Activated naive CD4-positive, alpha-beta T cell treated with anti-CD3 and anti-CD28 coated beads, Interleukin-2, amount 50 U/mL, for 72 hours (primary cell): ENCODE data around the gene MYO3B. TPM values are rescaled to one million over a fixed set of nuclear protein-coding genes. Genes with fewer than 3 reads are reported as not detected.
"Not testable (repeated sequence)": the region's sequence is repeated elsewhere in the genome, so short reads cannot be mapped to it uniquely, and the experiment has no call there.

Experiments used
- ATAC-seq, 2 donors: fragments of 150-1000 bp; cut with Tn5 transposase; 2 replicates each; pipeline ENCODE4 v1.10.0; 2021; ENCODE audit warnings: mild to moderate bottlenecking in 2 of 2, moderate library complexity in 2 of 2
- DNase-seq, 2 donors: peaks; one replicate each; pipeline ENCODE4 v3.0.0; 2021 to 2022; ENCODE audit warnings: low spot score in 2 of 2
- H3K27ac Mint-ChIP-seq, 2 donors: one replicate each; pipeline ENCODE4 v1.8.0; 2022; ENCODE audit warnings: mild to moderate bottlenecking in 2 of 2, mixed read lengths in 2 of 2
- H3K36me3 Mint-ChIP-seq, 2 donors: one replicate each; pipeline ENCODE4 v1.8.0; 2022; ENCODE audit warnings: mixed read lengths in 2 of 2
- H3K9me3 Mint-ChIP-seq, 2 donors: one replicate each; pipeline ENCODE4 v1.8.0; 2022; ENCODE audit warnings: mixed read lengths in 2 of 2
- total RNA-seq, 2 donors: library from RNA; stranded (reverse); gene quantifications; one replicate each; pipeline ENCODE4 v1.2.3, GENCODE V29; 2022

Gene MYO3B
- total RNA-seq, 2 donors from 2014 or later = 0.18 to 0.27 TPM

DNA sequence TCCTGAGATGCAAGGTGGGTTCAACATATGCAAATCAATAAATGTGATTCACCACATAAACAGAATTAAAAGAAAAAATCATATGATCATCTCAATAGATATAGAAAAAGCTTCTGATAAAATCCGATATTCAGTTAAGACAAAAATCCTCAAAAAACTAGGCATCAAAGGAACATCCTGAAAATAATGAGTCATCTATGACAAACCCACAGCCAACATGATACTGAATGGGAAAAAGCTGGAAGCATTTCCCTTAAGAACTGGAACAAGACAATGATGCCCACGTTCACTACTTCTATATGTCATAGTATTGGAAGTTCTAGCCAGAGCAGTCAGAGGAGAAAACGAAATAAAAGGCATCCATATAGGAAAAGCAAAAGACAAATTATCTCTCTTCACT, 80.4 kb downstream of the MYO3B start:
- Mint-ChIP-seq H3K9me3 (peaks cover 13 to 18% of the 10 kb centered on the region in 2 donors), H3K27ac (no peak overlapping the region), H3K36me3 (peaks cover 0 to 4% of the 10 kb centered on the region in 2 donors)
- DNase-seq = no peak
- no peak for ATAC-seq

DNA sequence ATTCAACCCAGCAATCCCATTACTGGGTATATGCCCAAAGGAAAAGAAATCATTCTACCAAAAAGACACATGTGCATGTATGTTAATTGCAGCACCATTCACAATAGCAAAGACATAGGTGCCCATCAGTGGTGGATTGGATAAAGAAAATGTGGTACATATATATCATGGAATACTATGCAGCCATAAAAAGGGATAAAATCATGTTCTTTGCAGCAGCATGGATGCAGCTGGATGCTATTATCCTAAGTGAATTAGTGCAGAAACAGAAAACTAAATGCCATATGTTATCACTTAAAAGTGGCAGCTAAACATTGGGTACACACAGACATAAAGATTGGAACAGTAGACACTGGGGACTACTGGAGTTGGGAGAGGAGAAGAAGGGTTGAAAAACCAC, 82.2 kb downstream of the MYO3B start:
- DNase-seq (no peak), ATAC-seq (no peak)
- Mint-ChIP-seq H3K9me3 (peaks cover 13 to 18% of the 10 kb centered on the region in 2 donors), H3K27ac (no peak overlapping the region), H3K36me3 (peaks cover 0 to 4% of the 10 kb centered on the region in 2 donors)

DNA sequence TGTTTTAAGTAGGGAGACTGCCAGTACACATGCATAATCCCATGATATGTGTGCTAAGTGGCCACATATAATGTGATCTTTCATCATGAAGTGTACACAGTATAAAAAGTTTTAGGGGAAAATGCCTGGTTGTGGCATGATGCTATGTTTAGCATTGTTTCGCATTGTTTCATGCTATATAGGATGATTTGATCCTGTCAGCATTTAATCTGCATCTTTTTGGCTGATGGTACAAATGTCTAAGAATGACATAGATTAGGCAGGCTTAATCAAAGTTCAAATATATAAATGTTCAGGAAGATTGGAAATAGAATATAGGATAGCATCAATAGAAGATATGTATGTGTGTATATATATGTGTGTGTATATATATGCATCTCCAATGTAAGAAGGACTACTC, 83.6 kb downstream of the MYO3B start:
- no peak overlapping the region for H3K27ac Mint-ChIP-seq
- peaks cover 0 to 4% of the 10 kb centered on the region in 2 donors for H3K36me3 Mint-ChIP-seq
- DNase-seq (no peak), ATAC-seq (no peak)
- H3K9me3 Mint-ChIP-seq = peaks cover 13 to 18% of the 10 kb centered on the region in 2 donors

GRCh38 chr2:170262343-170262742, 84.4 kb downstream of the MYO3B start:
- peaks cover 13 to 18% of the 10 kb centered on the region in 2 donors for H3K9me3 Mint-ChIP-seq
- no peak overlapping the region for H3K27ac Mint-ChIP-seq
- ATAC-seq (no peak), DNase-seq (no peak)
- peaks cover 0 to 4% of the 10 kb centered on the region in 2 donors for H3K36me3 Mint-ChIP-seq

DNA sequence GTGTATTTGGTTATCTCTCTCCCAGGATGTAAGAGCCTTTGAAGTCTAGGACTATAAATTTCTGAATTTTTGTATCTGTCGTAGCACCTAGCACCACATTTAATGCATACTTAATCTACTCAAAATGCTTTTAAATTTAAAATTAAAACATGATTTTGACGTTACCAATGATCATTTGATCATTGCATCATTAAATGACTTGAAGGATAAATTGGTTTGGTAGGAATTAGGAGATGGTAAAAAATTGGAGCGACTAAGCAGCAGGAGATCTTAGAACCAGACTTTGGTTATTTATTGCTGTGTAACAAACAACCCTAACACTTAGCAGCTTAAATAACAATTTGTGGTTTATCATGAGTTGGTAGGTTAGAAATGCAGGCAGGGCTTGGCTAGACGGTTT, 84.9 kb downstream of the MYO3B start:
- Mint-ChIP-seq H3K9me3 (peaks cover 13 to 18% of the 10 kb centered on the region in 2 donors), H3K36me3 (peaks cover 0 to 4% of the 10 kb centered on the region in 2 donors), H3K27ac (no peak overlapping the region)
- DNase-seq = no peak
- ATAC-seq = no peak

DNA sequence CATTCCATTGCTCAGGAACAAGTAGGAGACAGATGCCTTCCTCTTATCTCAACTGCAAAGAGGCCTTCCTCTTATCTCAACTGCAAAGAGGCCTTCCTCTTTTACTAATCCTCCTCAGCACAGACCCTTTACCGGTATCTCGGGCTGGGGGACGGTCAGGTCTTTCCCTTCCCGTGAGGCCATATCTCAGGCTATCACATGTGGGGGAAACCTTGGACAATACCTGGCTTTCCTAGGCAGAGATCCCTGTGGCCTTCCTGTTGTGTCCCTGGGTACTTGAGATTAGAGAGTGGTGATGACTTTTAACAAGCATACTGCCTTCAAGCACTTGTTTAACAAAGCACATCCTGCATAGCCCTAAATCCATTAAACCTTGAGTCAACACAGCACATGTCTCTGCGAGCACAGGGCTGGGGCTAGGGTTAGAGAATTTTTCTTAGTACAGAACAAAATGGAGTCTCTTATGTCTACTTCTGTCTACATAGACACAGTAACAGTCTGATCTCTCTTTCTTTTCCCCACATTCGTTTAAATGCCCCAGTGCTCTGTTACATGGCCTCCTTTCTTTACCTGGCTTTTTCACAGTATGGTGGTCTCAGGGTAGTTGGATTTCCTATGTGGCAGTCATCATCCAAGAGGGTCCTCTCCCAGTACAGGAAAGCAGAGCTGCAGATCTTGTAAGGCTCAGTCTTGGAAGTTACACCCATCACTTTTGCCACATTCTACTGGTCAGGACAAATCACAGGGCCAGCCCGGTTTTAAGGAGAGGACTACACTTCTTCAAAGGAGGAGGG, 86.0 kb downstream of the MYO3B start:
- not testable (repeated sequence) for H3K27ac Mint-ChIP-seq, H3K36me3 Mint-ChIP-seq, ATAC-seq, DNase-seq
- H3K9me3 Mint-ChIP-seq = peaks cover 13 to 18% of the 10 kb centered on the region in 2 donors

DNA sequence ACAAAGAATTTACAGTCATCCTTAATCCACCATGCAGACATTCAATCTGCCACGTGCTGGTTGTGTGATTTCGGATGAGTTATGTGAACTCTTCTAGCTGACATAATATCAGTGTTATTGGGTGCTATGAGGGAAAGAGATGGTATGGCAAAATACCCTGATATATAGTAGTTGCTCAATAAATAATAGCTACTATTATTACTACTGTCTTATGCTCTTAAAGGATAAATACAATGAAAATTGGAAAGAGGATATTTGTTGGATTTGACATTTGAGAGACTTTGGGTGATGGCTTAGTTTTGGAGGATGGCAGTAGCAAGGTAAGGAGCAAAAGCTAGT, 86.5 kb downstream of the MYO3B start:
- DNase-seq = no peak
- H3K36me3 Mint-ChIP-seq = peaks cover 0 to 4% of the 10 kb centered on the region in 2 donors
- H3K27ac Mint-ChIP-seq = no peak overlapping the region
- ATAC-seq = no peak
- peaks cover 13 to 18% of the 10 kb centered on the region in 2 donors for H3K9me3 Mint-ChIP-seq

- Mint-ChIP-seq H3K36me3 (peaks cover 0 to 4% of the 10 kb centered on the region in 2 donors), H3K27ac (no peak overlapping the region), H3K9me3 (peaks cover 13 to 18% of the 10 kb centered on the region in 2 donors)
- no peak for DNase-seq
- ATAC-seq = no peak
Observed at GRCh38 chr2:170264865-170265264, 86.9 kb downstream of the MYO3B start.

- H3K9me3 Mint-ChIP-seq = peaks cover 13 to 18% of the 10 kb centered on the region in 2 donors
- no peak for ATAC-seq
- H3K36me3 Mint-ChIP-seq = peaks cover 0 to 4% of the 10 kb centered on the region in 2 donors
- no peak overlapping the region for H3K27ac Mint-ChIP-seq
- no peak for DNase-seq
Observed at GRCh38 chr2:170265321-170265720, 87.4 kb downstream of the MYO3B start.

GRCh38 chr2:170266358-170266757, 88.4 kb downstream of the MYO3B start:
- ATAC-seq = no peak
- no peak overlapping the region for H3K27ac Mint-ChIP-seq
- H3K36me3 Mint-ChIP-seq = peaks cover 0 to 4% of the 10 kb centered on the region in 2 donors
- no peak for DNase-seq
- H3K9me3 Mint-ChIP-seq = peaks cover 13 to 17% of the 10 kb centered on the region in 2 donors

DNA sequence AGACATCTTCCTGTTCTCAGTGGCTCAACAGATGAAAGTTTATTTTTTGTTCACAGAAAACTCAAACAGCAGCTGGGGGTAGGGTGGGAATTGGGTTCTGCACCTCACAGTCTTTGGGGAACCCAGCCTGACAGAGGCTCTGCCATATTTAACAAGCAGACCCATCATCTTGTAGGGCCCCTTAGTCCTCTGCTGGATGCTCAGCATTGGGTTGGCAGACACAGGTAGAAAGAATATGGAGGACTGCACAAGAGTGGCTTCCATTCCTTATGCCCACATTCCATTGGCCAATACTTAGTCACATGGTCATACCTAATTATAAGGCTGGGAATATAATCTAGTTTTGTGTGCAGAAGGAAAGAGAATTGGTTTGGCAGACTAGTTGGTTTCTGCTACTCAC, 89.1 kb downstream of the MYO3B start:
- ATAC-seq = no peak

DNA sequence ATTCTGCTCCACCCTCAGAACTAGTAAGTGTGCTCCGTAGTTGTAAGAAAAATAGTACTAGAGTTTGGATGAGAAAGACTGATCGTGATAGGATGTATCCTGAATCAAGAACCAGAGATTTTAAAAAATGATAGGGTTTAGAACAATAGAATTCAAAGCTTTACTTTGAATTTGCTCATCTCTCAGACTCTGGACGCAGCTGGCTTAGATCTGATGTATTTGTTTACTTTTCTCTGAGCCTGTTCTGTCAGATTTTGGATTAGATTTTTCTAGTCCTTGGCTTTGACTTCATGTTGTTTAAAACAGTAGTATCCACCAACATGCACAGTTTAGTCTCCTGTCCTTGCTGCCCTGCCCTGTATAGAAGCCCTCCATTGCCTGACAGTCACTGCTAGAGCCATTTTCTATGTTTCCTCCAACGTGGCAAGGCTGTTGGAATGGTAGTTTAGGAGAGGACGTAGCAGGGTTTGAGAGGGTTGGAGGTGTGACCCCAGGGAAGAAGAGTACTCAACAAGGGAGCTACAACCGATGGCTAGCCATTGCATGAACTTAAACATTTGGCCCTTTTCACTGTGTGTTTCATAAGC, 92.4 kb downstream of the MYO3B start:
- ATAC-seq = no peak
- H3K9me3 Mint-ChIP-seq = no peaks in the 10 kb centered on the region
- H3K36me3 Mint-ChIP-seq = no peaks in the 10 kb centered on the region

More for the DNA sequence above, 89.1 kb downstream of the MYO3B start:
- DNase-seq = no peak
- peaks cover 8 to 10% of the 10 kb centered on the region in 2 donors for H3K9me3 Mint-ChIP-seq
- H3K36me3 Mint-ChIP-seq = peaks cover 0 to under 1% of the 10 kb centered on the region in 2 donors
- no peak overlapping the region for H3K27ac Mint-ChIP-seq

DNA sequence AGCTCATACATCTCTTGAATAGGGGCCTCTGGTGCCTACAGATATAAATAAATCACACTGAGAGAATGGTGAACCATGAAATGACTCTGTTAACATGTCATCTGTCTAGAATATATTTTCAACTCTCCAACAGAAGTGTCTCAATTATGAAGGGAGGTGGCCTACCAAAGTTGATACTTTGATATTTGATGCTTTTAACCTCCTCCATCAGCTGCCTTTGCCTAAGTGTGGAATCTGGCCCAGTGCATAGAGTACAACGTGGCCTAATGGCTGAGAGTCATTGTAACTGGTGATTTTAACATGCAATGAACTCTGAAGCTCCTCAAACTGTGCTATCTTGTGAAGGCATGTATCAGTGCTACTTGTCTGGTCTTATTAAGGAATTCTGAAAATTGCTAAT, 93.4 kb downstream of the MYO3B start:
- no peak for ATAC-seq
- no peak overlapping the region for H3K27ac Mint-ChIP-seq

More for the DNA sequence above, 92.4 kb downstream of the MYO3B start:
- H3K27ac Mint-ChIP-seq = no peak overlapping the region
- no peak for DNase-seq

GRCh38 chr2:170276056-170276455, 98.1 kb downstream of the MYO3B start:
- Mint-ChIP-seq H3K36me3 (no peaks in the 10 kb centered on the region), H3K27ac (no peak overlapping the region), H3K9me3 (peaks cover 0 to 6% of the 10 kb centered on the region in 2 donors)
- ATAC-seq (no peak), DNase-seq (no peak)

More for the DNA sequence above, 93.4 kb downstream of the MYO3B start:
- H3K36me3 Mint-ChIP-seq = no peaks in the 10 kb centered on the region
- H3K9me3 Mint-ChIP-seq = no peaks in the 10 kb centered on the region
- DNase-seq = no peak

GRCh38 chr2:170276925-170277629, 99.1 kb downstream of the MYO3B start:
- no peak for ATAC-seq
- DNase-seq = no peak
- no peak overlapping the region for H3K27ac Mint-ChIP-seq
- H3K9me3 Mint-ChIP-seq = peaks cover 0 to 9% of the 10 kb centered on the region in 2 donors
- no peaks in the 10 kb centered on the region for H3K36me3 Mint-ChIP-seq

- Mint-ChIP-seq H3K27ac (no peak overlapping the region), H3K9me3 (peaks cover 0 to 9% of the 10 kb centered on the region in 2 donors), H3K36me3 (no peaks in the 10 kb centered on the region)
- ATAC-seq (no peak), DNase-seq (no peak)
Observed at GRCh38 chr2:170277951-170278350, 100.0 kb downstream of the MYO3B start.

DNA sequence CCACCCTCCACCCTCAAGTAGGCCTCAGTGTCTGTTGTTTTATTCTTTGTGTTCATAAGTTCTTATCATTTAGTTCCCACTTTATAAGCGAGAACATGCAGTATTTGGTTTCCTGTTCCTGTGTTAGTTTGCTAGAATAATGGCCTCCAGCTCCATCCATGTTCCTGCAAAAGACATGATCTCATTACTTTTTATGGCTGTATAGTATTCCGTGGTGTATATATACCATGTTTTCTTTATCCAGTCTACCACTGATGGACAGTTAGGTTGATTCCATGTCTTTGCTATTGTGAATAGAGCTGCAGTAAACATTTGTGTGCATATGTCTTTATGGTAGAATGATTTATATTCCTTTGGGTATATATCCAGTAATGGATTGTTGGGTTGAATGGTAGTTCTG, 101.7 kb downstream of the MYO3B start:
- H3K36me3 Mint-ChIP-seq, H3K9me3 Mint-ChIP-seq, H3K27ac Mint-ChIP-seq, ATAC-seq, DNase-seq: not testable (repeated sequence)
